Measurements from ENCODE around the gene HERC6.

Gene HERC6

DNA sequence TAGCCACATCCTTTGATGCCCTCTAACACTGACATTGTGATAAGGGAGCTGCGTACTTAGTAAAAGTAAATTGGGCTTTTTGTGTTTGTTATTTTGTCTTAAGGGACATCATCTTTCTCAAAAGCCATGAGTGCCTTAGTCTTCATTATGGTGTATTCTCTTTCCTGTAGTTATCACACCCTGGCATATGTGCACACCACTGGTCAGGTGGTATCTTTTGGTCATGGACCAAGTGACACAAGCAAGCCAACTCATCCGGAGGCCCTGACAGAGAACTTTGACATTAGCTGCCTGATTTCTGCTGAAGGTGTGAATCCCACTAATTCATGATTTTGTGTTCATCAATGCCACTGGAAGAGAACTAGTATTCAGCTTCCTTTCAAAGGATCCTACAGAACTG, 18.0 kb downstream of the HERC6 start:
- Histone ChIP-seq H3K9me3 (ENCODE audit: control insufficient read depth in 1 of 2, low read length in 2 of 2) (no peaks in the 10 kb centered on the region), H3K4me1 (ENCODE audit: control insufficient read depth in 1 of 2, insufficient read depth in 2 of 2, low read length in 2 of 2) (no peaks in the 10 kb centered on the region), H3K4me3 (ENCODE audit: low read depth in 1 of 2, low read length in 2 of 2) (no peak overlapping the region), H3K27me3 (ENCODE audit: low read depth, low read length) (no peaks in the 10 kb centered on the region), H3K36me3 (ENCODE audit: control insufficient read depth in 1 of 2, insufficient read depth in 2 of 2, low read length in 2 of 2) (peaks cover 18% of the 10 kb centered on the region in 2 donors), H3K27ac (ENCODE audit: low read length) (no peak overlapping the region)

- H3K9me3 ChIP-seq (ENCODE audit: control insufficient read depth in 1 of 2, low read length in 2 of 2), result no peaks in the 10 kb centered on the region
- no peak overlapping the region for H3K27ac ChIP-seq (ENCODE audit: low read length)
- H3K36me3 ChIP-seq (ENCODE audit: control insufficient read depth in 1 of 2, insufficient read depth in 2 of 2, low read length in 2 of 2), result peaks cover 12 to 15% of the 10 kb centered on the region in 2 donors
- H3K4me1 ChIP-seq (ENCODE audit: control insufficient read depth in 1 of 2, insufficient read depth in 2 of 2, low read length in 2 of 2), result no peaks in the 10 kb centered on the region
- no peak overlapping the region for H3K4me3 ChIP-seq (ENCODE audit: low read depth in 1 of 2, low read length in 2 of 2)
- H3K27me3 ChIP-seq (ENCODE audit: low read depth, low read length), result no peaks in the 10 kb centered on the region
Measured at GRCh38 chr4:88398381-88398780, 19.7 kb downstream of the HERC6 start.

DNA sequence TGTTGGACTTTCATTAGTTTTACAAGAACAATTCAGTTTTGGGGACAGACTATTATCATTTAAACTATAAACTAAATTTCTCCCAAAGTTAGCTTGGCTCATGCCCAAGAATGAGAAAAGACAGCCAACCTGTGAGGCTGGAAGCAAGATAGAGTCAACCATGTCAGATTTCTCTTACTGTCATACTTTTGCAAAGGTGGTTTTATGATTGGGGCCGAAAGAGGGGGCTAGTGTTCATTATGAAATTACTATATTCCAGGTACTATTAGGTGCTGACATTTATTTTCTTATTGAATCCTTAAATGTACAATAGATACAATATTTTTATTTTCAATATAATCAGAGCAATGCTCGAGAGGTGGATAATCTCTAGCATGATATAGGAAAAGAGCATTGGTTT, 30.6 kb downstream of the HERC6 start:
- Histone ChIP-seq H3K4me3 (ENCODE audit: low read depth in 1 of 2, low read length in 2 of 2) (no peak overlapping the region), H3K36me3 (ENCODE audit: control insufficient read depth in 1 of 2, insufficient read depth in 2 of 2, low read length in 2 of 2) (peaks cover 13 to 15% of the 10 kb centered on the region in 2 donors), H3K27me3 (ENCODE audit: low read depth, low read length) (no peaks in the 10 kb centered on the region), H3K9me3 (ENCODE audit: control insufficient read depth in 1 of 2, low read length in 2 of 2) (no peaks in the 10 kb centered on the region), H3K27ac (ENCODE audit: low read length) (no peak overlapping the region), H3K4me1 (ENCODE audit: control insufficient read depth in 1 of 2, insufficient read depth in 2 of 2, low read length in 2 of 2) (no peaks in the 10 kb centered on the region)

GRCh38 chr4:88409789-88410188, 31.1 kb downstream of the HERC6 start:
- H3K4me1 ChIP-seq (ENCODE audit: control insufficient read depth in 1 of 2, insufficient read depth in 2 of 2, low read length in 2 of 2), result no peaks in the 10 kb centered on the region
- no peaks in the 10 kb centered on the region for H3K27me3 ChIP-seq (ENCODE audit: low read depth, low read length)
- no peaks in the 10 kb centered on the region for H3K9me3 ChIP-seq (ENCODE audit: control insufficient read depth in 1 of 2, low read length in 2 of 2)
- H3K27ac ChIP-seq (ENCODE audit: low read length), result no peak overlapping the region
- H3K4me3 ChIP-seq (ENCODE audit: low read depth in 1 of 2, low read length in 2 of 2), result no peak overlapping the region
- H3K36me3 ChIP-seq (ENCODE audit: control insufficient read depth in 1 of 2, insufficient read depth in 2 of 2, low read length in 2 of 2), result peaks cover 11 to 13% of the 10 kb centered on the region in 2 donors

DNA sequence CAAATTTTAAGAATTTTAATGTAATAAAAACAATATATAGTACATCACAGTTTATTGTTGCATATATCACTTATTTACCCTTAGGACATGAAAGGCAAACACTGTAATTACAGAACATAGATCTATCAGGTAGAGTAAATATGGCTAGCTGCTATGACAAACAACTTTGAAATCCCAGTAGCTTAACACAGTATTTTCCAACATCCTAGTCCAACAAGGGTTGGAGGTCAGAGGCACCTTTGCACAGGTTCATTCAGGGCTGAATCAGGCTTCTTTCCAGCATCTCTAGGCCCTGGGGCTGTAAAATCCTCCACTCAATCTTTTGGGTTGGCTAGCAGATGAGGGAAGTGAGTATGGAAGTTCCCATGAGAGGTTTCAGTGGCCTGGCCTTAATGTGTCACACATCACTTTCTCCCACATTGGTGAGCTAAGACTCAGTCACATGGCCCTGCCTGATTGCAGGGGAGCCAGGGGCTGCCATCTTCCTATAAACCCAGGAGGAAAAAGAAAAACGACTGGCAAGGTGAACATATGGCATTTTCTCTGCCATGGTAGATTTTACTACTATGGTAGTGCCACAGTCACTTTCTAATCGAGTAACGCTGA, 32.9 kb downstream of the HERC6 start:
- H3K27ac ChIP-seq (ENCODE audit: low read length), result no peak overlapping the region
- H3K4me1 ChIP-seq (ENCODE audit: control insufficient read depth in 1 of 2, insufficient read depth in 2 of 2, low read length in 2 of 2), result no peaks in the 10 kb centered on the region
- H3K9me3 ChIP-seq (ENCODE audit: control insufficient read depth in 1 of 2, low read length in 2 of 2), result no peaks in the 10 kb centered on the region
- peaks cover 3 to 13% of the 10 kb centered on the region in 2 donors for H3K36me3 ChIP-seq (ENCODE audit: control insufficient read depth in 1 of 2, insufficient read depth in 2 of 2, low read length in 2 of 2)
- H3K27me3 ChIP-seq (ENCODE audit: low read depth, low read length), result no peaks in the 10 kb centered on the region
- H3K4me3 ChIP-seq (ENCODE audit: low read depth in 1 of 2, low read length in 2 of 2), result no peak overlapping the region

DNA sequence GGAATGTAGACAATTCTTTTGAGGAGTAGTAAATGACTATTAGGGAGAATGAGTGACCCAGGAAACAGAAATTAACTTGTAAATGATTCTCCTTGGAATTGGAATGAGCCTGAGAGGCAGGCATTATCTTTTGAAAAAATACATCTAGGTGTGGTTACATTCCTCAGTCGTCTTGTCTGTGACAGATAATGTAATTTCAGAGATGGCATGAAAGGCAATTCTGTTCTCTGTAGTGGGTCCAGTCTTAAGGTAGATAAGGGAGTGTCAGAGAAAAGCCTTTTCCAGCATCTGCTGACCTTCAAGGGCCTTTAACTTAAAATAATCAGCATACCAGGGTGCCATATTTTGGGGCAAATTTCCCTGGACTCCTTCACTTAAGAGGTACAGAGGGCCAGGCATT, 35.1 kb downstream of the HERC6 start:
- H3K27ac ChIP-seq (ENCODE audit: low read length), result no peak overlapping the region
- H3K9me3 ChIP-seq (ENCODE audit: control insufficient read depth in 1 of 2, low read length in 2 of 2), result no peaks in the 10 kb centered on the region
- peaks cover 3 to 9% of the 10 kb centered on the region in 2 donors for H3K36me3 ChIP-seq (ENCODE audit: control insufficient read depth in 1 of 2, insufficient read depth in 2 of 2, low read length in 2 of 2)
- no peaks in the 10 kb centered on the region for H3K4me1 ChIP-seq (ENCODE audit: control insufficient read depth in 1 of 2, insufficient read depth in 2 of 2, low read length in 2 of 2)
- no peaks in the 10 kb centered on the region for H3K27me3 ChIP-seq (ENCODE audit: low read depth, low read length)
- no peak overlapping the region for H3K4me3 ChIP-seq (ENCODE audit: low read depth in 1 of 2, low read length in 2 of 2)

GRCh38 chr4:88414755-88415154, 36.1 kb downstream of the HERC6 start:
- no peak overlapping the region for H3K4me3 ChIP-seq (ENCODE audit: low read depth in 1 of 2, low read length in 2 of 2)
- H3K27me3 ChIP-seq (ENCODE audit: low read depth, low read length), result no peaks in the 10 kb centered on the region
- no peak overlapping the region for H3K27ac ChIP-seq (ENCODE audit: low read length)
- H3K36me3 ChIP-seq (ENCODE audit: control insufficient read depth in 1 of 2, insufficient read depth in 2 of 2, low read length in 2 of 2), result peaks cover 3 to 8% of the 10 kb centered on the region in 2 donors
- no peaks in the 10 kb centered on the region for H3K4me1 ChIP-seq (ENCODE audit: control insufficient read depth in 1 of 2, insufficient read depth in 2 of 2, low read length in 2 of 2)
- no peaks in the 10 kb centered on the region for H3K9me3 ChIP-seq (ENCODE audit: control insufficient read depth in 1 of 2, low read length in 2 of 2)

DNA sequence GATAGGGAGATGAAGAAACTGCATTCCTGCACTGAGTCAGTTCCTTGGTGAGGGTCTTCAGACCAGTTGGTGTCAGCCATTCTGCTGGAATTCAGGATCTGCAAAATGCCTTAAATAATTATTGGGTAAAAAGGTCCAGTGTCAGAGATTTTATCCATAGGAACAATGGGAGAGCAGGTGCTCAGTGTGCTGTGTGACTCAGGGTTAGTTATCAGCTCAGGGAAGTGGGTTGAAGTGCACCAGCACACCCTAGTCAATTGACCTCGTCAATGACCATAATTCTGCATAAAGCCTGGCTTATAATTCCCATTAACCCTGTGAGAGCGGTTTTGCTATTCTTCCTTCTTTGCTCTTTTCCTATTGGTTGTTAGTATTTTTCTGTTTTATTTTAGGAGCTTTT, 37.3 kb downstream of the HERC6 start:
- H3K36me3 ChIP-seq (ENCODE audit: control insufficient read depth in 1 of 2, insufficient read depth in 2 of 2, low read length in 2 of 2), result peaks cover 0 to 3% of the 10 kb centered on the region in 2 donors
- H3K27me3 ChIP-seq (ENCODE audit: low read depth, low read length), result no peaks in the 10 kb centered on the region
- no peak overlapping the region for H3K27ac ChIP-seq (ENCODE audit: low read length)
- H3K4me1 ChIP-seq (ENCODE audit: control insufficient read depth in 1 of 2, insufficient read depth in 2 of 2, low read length in 2 of 2), result no peaks in the 10 kb centered on the region
- H3K4me3 ChIP-seq (ENCODE audit: low read depth in 1 of 2, low read length in 2 of 2), result no peak overlapping the region
- no peaks in the 10 kb centered on the region for H3K9me3 ChIP-seq (ENCODE audit: control insufficient read depth in 1 of 2, low read length in 2 of 2)

- Histone ChIP-seq H3K4me3 (ENCODE audit: low read depth in 1 of 2, low read length in 2 of 2) (no peak overlapping the region), H3K36me3 (ENCODE audit: control insufficient read depth in 1 of 2, insufficient read depth in 2 of 2, low read length in 2 of 2) (no peaks in the 10 kb centered on the region), H3K9me3 (ENCODE audit: control insufficient read depth in 1 of 2, low read length in 2 of 2) (no peaks in the 10 kb centered on the region), H3K27me3 (ENCODE audit: low read depth, low read length) (no peaks in the 10 kb centered on the region), H3K27ac (ENCODE audit: low read length) (no peak overlapping the region), H3K4me1 (ENCODE audit: control insufficient read depth in 1 of 2, insufficient read depth in 2 of 2, low read length in 2 of 2) (no peaks in the 10 kb centered on the region)
Measured at GRCh38 chr4:88418411-88418810, 39.8 kb downstream of the HERC6 start.

DNA sequence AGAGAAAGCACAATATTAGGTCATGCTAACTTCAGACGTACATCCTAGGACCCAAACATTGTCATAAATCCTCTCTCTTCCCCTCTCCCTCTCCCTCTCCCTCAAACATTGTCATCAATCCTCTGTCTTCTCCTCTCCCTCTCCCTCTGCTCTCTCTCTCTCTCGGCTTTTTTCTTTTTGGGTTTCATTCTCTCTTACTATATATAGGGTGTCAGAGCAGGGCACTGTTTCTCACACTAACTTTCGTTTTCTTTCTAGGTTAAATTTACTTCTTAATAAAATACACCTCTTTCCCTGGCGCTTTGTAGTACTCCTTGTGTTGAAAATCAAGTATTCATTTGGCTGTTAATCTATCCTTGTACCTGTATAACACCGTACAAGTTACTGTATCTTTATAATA, 41.2 kb downstream of the HERC6 start:
- Histone ChIP-seq H3K4me3 (ENCODE audit: low read depth in 1 of 2, low read length in 2 of 2) (no peak overlapping the region), H3K36me3 (ENCODE audit: control insufficient read depth in 1 of 2, insufficient read depth in 2 of 2, low read length in 2 of 2) (no peaks in the 10 kb centered on the region)

DNA sequence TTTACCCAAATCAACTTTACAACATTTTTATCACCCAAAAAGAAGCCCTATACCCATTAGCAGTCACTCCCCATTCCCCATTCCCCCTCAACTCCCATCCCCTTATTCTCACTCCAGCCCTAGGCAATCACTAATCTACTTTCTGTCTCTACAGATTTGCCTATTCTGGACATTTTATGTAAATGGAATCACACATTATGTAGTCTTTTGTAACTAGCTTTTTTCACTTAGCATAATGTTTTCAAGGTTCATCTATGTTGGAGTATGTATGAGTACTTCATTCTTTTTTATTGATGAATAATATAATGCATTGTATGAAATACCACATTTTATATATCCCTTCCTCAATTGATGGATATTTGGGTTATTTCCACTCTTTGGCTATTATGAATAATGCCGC, 42.2 kb downstream of the HERC6 start:
- no peaks in the 10 kb centered on the region for H3K27me3 ChIP-seq (ENCODE audit: low read depth, low read length)
- no peaks in the 10 kb centered on the region for H3K36me3 ChIP-seq (ENCODE audit: control insufficient read depth in 1 of 2, insufficient read depth in 2 of 2, low read length in 2 of 2)
- no peak overlapping the region for H3K4me3 ChIP-seq (ENCODE audit: low read depth in 1 of 2, low read length in 2 of 2)
- no peaks in the 10 kb centered on the region for H3K4me1 ChIP-seq (ENCODE audit: control insufficient read depth in 1 of 2, insufficient read depth in 2 of 2, low read length in 2 of 2)
- H3K27ac ChIP-seq (ENCODE audit: low read length), result no peak overlapping the region
- no peaks in the 10 kb centered on the region for H3K9me3 ChIP-seq (ENCODE audit: control insufficient read depth in 1 of 2, low read length in 2 of 2)

More for the DNA sequence above, 41.2 kb downstream of the HERC6 start:
- Histone ChIP-seq H3K27me3 (ENCODE audit: low read depth, low read length) (no peaks in the 10 kb centered on the region), H3K4me1 (ENCODE audit: control insufficient read depth in 1 of 2, insufficient read depth in 2 of 2, low read length in 2 of 2) (no peaks in the 10 kb centered on the region), H3K27ac (ENCODE audit: low read length) (no peak overlapping the region), H3K9me3 (ENCODE audit: control insufficient read depth in 1 of 2, low read length in 2 of 2) (no peaks in the 10 kb centered on the region)

DNA sequence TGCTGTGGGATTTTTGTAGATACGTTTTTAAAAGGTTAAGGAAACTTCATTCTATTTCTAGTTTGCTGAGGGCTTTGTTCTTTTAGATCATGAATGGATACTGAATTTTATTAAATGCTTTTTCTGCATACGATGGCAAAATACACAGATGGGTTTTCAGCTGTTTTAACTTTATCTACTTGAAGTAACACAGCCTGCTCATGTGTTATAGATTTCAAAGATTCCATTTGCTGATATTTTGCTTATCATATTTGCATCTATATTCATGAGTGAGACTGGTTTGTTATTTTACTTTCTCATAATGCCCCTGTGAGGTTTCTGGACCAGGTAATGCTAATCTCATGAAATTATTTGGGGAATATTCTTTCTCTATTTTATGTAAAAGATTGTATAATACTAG, 43.8 kb downstream of the HERC6 start:
- no peaks in the 10 kb centered on the region for H3K4me1 ChIP-seq (ENCODE audit: control insufficient read depth in 1 of 2, insufficient read depth in 2 of 2, low read length in 2 of 2)
- H3K27me3 ChIP-seq (ENCODE audit: low read depth, low read length), result no peaks in the 10 kb centered on the region
- no peaks in the 10 kb centered on the region for H3K9me3 ChIP-seq (ENCODE audit: control insufficient read depth in 1 of 2, low read length in 2 of 2)
- no peaks in the 10 kb centered on the region for H3K36me3 ChIP-seq (ENCODE audit: control insufficient read depth in 1 of 2, insufficient read depth in 2 of 2, low read length in 2 of 2)
- H3K4me3 ChIP-seq (ENCODE audit: low read depth in 1 of 2, low read length in 2 of 2), result no peak overlapping the region
- no peak overlapping the region for H3K27ac ChIP-seq (ENCODE audit: low read length)

All from muscle layer of duodenum (tissue), 2 donors.